DOHH2 (cell line): Measurements from ENCODE around the gene NSMCE4A.
"Not testable (repeated sequence)": the region's sequence is repeated elsewhere in the genome, so short reads cannot be mapped to it uniquely, and the experiment has no call there.

Experiments
- H3F3A ChIP-seq: fragments of 200-600 bp; sonication (generic), shearing (Covaris generic); 2 replicates; pipeline ENCODE4 v1.6.0; 2016; ENCODE audit warnings: antibody characterized with exemption, mild to moderate bottlenecking; ENCODE audit not compliant: control insufficient read depth, insufficient read depth
- H3K27ac ChIP-seq: fragments of 200-600 bp; sonication (generic); 2 replicates; pipeline ENCODE4 v1.5.1; 2014; ENCODE audit warnings: low read depth, mild to moderate bottlenecking, low read length, moderate library complexity
- H3K27me3 ChIP-seq: fragments of 200-600 bp; sonication (generic); 2 replicates; pipeline ENCODE4 v1.6.1; 2014; ENCODE audit warnings: mild to moderate bottlenecking, low read length, mixed read lengths; ENCODE audit not compliant: control insufficient read depth
- H3K36me3 ChIP-seq: fragments of 200-600 bp; sonication (generic); 2 replicates; pipeline ENCODE4 v1.6.1; 2014; ENCODE audit warnings: mild to moderate bottlenecking, low read length, moderate library complexity, mixed read lengths; ENCODE audit not compliant: control insufficient read depth
- H3K4me1 ChIP-seq: fragments of 200-600 bp; sonication (generic); 2 replicates; pipeline ENCODE4 v1.6.1; 2014; ENCODE audit warnings: mild to moderate bottlenecking, low read length, mixed read lengths; ENCODE audit not compliant: control insufficient read depth
- H3K4me2 ChIP-seq: fragments of 200-600 bp; sonication (generic); 2 replicates; pipeline ENCODE4 v1.6.0; 2014; ENCODE audit warnings: mild to moderate bottlenecking, low read length, moderate library complexity
- H3K4me3 ChIP-seq: fragments of 200-600 bp; sonication (generic); 2 replicates; pipeline ENCODE4 v1.5.1; 2014; ENCODE audit warnings: mild to moderate bottlenecking, low read length, mixed read lengths
- H3K79me2 ChIP-seq: fragments of 200-600 bp; sonication (generic); 2 replicates; pipeline ENCODE4 v1.6.1; 2014; ENCODE audit warnings: mild to moderate bottlenecking, low read length, mixed read lengths; ENCODE audit not compliant: control insufficient read depth
- H3K9me2 ChIP-seq: fragments of 200-600 bp; sonication (generic); replicated peaks from 2 replicates; pipeline ENCODE4 v1.6.1; 2014; ENCODE audit warnings: mild to moderate bottlenecking, low read length, mixed read lengths; ENCODE audit not compliant: control insufficient read depth
- H3K9me3 ChIP-seq: fragments of 200-600 bp; sonication (generic); 2 replicates; pipeline ENCODE4 v1.6.1; 2014; ENCODE audit warnings: antibody characterized with exemption, low read length, mixed read lengths; ENCODE audit not compliant: control insufficient read depth, insufficient read depth
- H4K20me1 ChIP-seq: fragments of 200-600 bp; sonication (generic); 2 replicates; pipeline ENCODE4 v1.6.0; 2014; ENCODE audit warnings: low read depth, mild to moderate bottlenecking, antibody characterized with exemption, low read length, moderate library complexity; ENCODE audit not compliant: control insufficient read depth, insufficient read depth
- EZH2phosphoT487 ChIP-seq: fragments of 200-600 bp; sonication (generic); IDR thresholded peaks from 2 replicates; pipeline ENCODE4 v1.6.1; 2017; ENCODE audit warnings: borderline replicate concordance, mild to moderate bottlenecking, antibody characterized with exemption, low read length, moderate library complexity, mixed read lengths
- TF ChIP-seq, protein P1 (sequence below): fragments of 200-600 bp; sonication (generic); IDR thresholded peaks from one replicate; pipeline ENCODE4 v1.5.1; 2014; ENCODE audit warnings: antibody characterized with exemption, mild to moderate bottlenecking, low read depth, low read length; ENCODE audit not compliant: poor library complexity, severe bottlenecking

Gene NSMCE4A

GRCh38 chr10:121994429-121994941, 19.5 kb upstream of the NSMCE4A start:
- Histone ChIP-seq H3K9me2 (no peaks in the 10 kb centered on the region), H4K20me1 (no peaks in the 10 kb centered on the region), H3K4me2 (no peak overlapping the region), H3K27ac (no peak overlapping the region), H3K79me2 (no peaks in the 10 kb centered on the region), H3K36me3 (no peaks in the 10 kb centered on the region), H3K9me3 (no peaks in the 10 kb centered on the region), H3K4me3 (no peak overlapping the region), H3K27me3 (no peaks in the 10 kb centered on the region), H3F3A (no peaks in the 10 kb centered on the region), H3K4me1 (no peaks in the 10 kb centered on the region)
- TF ChIP-seq, protein P1, sequence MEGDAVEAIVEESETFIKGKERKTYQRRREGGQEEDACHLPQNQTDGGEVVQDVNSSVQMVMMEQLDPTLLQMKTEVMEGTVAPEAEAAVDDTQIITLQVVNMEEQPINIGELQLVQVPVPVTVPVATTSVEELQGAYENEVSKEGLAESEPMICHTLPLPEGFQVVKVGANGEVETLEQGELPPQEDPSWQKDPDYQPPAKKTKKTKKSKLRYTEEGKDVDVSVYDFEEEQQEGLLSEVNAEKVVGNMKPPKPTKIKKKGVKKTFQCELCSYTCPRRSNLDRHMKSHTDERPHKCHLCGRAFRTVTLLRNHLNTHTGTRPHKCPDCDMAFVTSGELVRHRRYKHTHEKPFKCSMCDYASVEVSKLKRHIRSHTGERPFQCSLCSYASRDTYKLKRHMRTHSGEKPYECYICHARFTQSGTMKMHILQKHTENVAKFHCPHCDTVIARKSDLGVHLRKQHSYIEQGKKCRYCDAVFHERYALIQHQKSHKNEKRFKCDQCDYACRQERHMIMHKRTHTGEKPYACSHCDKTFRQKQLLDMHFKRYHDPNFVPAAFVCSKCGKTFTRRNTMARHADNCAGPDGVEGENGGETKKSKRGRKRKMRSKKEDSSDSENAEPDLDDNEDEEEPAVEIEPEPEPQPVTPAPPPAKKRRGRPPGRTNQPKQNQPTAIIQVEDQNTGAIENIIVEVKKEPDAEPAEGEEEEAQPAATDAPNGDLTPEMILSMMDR: no peak
- TF ChIP-seq EZH2phosphoT487: no peak

- H3K79me2 ChIP-seq: not testable (repeated sequence)
These were observed 16.7 kb upstream of the NSMCE4A start for GRCh38 chr10:121991727-121992126.

DNA sequence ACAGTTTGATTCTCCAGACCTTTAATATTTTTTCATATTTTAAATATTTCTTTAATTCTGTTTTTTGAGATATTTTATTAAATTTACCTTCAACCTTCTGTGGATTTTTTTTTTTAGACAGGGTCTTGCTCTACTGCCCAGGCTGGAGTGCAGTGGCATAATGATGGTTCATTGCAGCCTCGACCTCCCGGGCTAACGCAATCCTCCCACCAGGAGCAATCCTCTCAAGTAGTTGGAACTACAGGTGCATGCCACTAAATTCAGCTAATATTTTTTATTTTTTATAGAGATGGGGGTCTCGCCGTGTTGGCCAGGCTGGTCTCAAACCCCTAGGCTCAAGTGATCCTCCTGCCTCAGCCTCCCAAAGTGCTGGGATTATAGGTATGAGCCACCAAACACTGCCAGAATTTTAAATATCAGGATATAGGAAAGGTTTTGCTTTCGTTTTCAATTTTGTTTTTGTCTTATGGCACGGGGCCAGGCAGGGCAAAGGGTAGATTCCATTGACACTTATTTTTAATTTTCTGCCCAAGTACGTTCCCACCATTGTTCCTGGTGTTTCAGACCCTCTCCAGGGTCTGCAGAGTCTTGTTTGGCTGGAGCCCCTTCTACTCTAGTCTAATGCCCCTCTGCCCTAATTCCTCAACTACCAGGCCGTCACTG, 15.1 kb upstream of the NSMCE4A start:
- H3K79me2 ChIP-seq: no peaks in the 10 kb centered on the region
- H3K9me3 ChIP-seq: no peaks in the 10 kb centered on the region
- TF ChIP-seq, protein P1: no peak
- no peak for TF ChIP-seq EZH2phosphoT487
- H4K20me1 ChIP-seq: no peaks in the 10 kb centered on the region
- H3K27me3 ChIP-seq: no peaks in the 10 kb centered on the region
- no peaks in the 10 kb centered on the region for H3K9me2 ChIP-seq
- H3K27ac ChIP-seq: no peak overlapping the region
- H3K4me1 ChIP-seq: no peaks in the 10 kb centered on the region
- H3K4me2 ChIP-seq: no peak overlapping the region
- H3K4me3 ChIP-seq: no peak overlapping the region
- no peaks in the 10 kb centered on the region for H3K36me3 ChIP-seq
- no peaks in the 10 kb centered on the region for H3F3A ChIP-seq

More at GRCh38 chr10:121991727-121992126, 16.7 kb upstream of the NSMCE4A start:
- H3K27me3 ChIP-seq, H3K4me3 ChIP-seq, H3F3A ChIP-seq, H3K36me3 ChIP-seq, H3K9me3 ChIP-seq, H3K27ac ChIP-seq, H3K4me2 ChIP-seq, H4K20me1 ChIP-seq, H3K9me2 ChIP-seq, H3K4me1 ChIP-seq: not testable (repeated sequence)

DNA sequence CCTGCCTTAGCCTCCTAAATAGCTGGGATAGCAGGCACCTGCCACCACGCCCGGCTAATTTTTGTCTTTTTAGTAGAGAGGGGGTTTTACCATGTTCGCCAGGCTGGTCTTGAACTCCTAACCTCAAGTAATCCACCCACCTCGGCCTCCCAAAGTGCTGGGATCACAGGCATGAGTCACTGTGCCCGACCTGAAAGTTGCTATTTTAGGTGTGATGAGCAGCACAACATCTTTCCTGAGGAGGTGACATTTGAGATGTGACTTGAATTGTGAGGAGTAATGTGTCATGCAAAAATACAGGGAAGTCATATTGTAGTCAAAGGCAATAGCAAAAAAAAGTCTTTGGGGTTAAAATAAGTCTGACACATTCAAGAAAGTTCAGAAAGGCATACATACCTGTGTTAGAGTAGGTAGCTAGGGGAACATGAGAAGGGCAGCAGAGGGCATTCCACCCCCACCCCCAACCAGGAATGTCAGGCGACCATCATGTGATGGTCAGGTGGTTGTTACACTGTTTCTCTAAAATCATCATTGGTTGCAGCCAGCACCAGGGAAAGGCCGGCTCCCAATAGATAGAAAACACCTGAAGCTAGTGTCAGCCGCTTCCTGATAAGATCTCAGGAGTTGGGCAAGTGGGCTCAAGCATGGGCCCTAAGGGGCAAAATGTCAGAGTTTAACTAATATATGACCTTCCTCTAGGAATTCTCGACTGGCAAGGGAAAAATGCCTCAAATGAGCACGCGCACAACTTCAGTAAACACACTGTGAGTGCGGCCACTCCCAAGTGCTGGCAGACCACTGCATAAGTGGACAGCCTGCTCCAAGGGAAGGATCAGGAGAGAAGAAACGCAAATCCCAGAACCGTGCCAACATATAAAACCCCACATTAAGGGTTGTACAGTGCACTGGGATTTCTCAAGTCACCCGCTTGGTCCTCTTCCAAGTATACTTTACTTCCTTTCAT, 13.6 kb upstream of the NSMCE4A start, which contains the start of gene TACC2:
Gene TACC2, plus strand, starts transcription at position 803 of the 964 bp plus-strand sequence. CDS start 32,819 bp downstream, outside the sequence.
- Histone ChIP-seq H3K79me2 (no peaks in the 10 kb centered on the region), H3K4me2 (no peak within 1 kb of the TSS), H3K9me2 (no peaks in the 10 kb centered on the region), H3K4me1 (no peaks in the 10 kb centered on the region), H3K36me3 (no peaks in the 10 kb centered on the region), H3F3A (no peaks in the 10 kb centered on the region), H3K9me3 (peaks cover 5% of the 10 kb centered on the region; the same call in 1 of the 2 replicates), H3K4me3 (no peak within 1 kb of the TSS), H3K27me3 (no peaks in the 10 kb centered on the region), H4K20me1 (no peaks in the 10 kb centered on the region), H3K27ac (no peak within 1 kb of the TSS)
- TF ChIP-seq EZH2phosphoT487: no peak
- TF ChIP-seq, protein P1: no peak
